Measurements from ENCODE around the gene USP37. TPM values are rescaled to one million over a fixed set of nuclear protein-coding genes. Genes with fewer than 3 reads are reported as not detected.

The USP37 gene
- total RNA-seq, 4 donors from 2014 or later: 10.5 to 12.0 (median 11.4) TPM

DNA sequence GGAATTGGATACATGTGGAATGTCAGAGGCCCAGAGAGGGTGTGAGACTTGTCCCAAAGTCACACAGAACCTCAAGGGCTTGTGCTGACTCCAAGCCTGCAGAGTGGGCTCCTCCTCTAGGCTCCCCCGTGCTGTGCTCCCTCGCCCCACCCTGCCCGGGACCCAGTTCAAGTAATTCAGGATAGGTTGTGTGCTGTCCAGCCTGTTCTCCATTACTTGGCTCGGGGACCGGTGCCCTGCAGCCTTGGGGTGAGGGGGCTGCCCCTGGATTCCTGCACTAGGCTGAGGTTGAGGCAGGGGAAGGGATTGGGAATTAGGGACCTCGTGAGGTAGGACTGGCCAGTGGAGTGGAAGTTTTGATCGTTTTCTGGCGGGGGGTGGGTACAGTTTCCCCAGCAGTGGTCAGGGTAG lies 165.7 kb downstream of the USP37 start:
- TF ChIP-seq, protein P1, sequence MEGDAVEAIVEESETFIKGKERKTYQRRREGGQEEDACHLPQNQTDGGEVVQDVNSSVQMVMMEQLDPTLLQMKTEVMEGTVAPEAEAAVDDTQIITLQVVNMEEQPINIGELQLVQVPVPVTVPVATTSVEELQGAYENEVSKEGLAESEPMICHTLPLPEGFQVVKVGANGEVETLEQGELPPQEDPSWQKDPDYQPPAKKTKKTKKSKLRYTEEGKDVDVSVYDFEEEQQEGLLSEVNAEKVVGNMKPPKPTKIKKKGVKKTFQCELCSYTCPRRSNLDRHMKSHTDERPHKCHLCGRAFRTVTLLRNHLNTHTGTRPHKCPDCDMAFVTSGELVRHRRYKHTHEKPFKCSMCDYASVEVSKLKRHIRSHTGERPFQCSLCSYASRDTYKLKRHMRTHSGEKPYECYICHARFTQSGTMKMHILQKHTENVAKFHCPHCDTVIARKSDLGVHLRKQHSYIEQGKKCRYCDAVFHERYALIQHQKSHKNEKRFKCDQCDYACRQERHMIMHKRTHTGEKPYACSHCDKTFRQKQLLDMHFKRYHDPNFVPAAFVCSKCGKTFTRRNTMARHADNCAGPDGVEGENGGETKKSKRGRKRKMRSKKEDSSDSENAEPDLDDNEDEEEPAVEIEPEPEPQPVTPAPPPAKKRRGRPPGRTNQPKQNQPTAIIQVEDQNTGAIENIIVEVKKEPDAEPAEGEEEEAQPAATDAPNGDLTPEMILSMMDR (IDR thresholded peaks at IDR 0.05): no peak
- TF ChIP-seq POLR2A (IDR thresholded peaks at IDR 0.05): no peak
- H3K4me3 ChIP-seq (ENCODE audit: low read depth, poor library complexity, severe bottlenecking): no peak overlapping the region
- 42 to 44% methylated on average over 3 to 8 of the region's 8 CpGs for WGBS, 2 donors
- intact Hi-C loops (cut with DNase I; ENCODE audit: low total_unique reads): no loop called here
- DNase-seq (ENCODE audit: low spot score in 2 of 2): no peak

DNA sequence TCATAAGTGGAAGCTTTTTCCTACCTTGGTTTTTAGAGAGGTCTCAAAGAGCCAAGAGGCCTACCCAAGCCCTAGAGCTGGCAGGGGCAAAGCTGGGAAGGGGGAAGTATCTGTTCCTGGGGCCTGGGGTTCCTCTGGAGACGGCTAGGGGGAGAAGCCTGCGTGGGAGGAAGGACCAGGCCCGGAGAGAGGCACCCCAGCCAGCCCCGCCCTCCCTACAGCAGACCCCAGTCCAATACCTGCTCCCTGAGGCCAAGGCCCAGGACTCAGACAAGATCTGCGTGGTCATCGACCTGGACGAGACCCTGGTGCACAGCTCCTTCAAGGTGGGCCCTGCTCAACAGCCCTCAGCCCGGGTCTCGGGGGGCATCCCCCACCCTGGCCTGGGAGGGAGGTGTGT lies 166.3 kb downstream of the USP37 start:
- TF ChIP-seq, protein P1 (IDR thresholded peaks at IDR 0.05): no peak
- no peak for TF ChIP-seq POLR2A (IDR thresholded peaks at IDR 0.05)
- 55% methylated on average over 5 to 9 of the region's 9 CpGs for WGBS, 2 donors
- no peak for DNase-seq (ENCODE audit: low spot score in 2 of 2)
- intact Hi-C loops (cut with DNase I; ENCODE audit: low total_unique reads): no loop called here
- H3K4me3 ChIP-seq (ENCODE audit: low read depth, poor library complexity, severe bottlenecking): no peak overlapping the region

DNA sequence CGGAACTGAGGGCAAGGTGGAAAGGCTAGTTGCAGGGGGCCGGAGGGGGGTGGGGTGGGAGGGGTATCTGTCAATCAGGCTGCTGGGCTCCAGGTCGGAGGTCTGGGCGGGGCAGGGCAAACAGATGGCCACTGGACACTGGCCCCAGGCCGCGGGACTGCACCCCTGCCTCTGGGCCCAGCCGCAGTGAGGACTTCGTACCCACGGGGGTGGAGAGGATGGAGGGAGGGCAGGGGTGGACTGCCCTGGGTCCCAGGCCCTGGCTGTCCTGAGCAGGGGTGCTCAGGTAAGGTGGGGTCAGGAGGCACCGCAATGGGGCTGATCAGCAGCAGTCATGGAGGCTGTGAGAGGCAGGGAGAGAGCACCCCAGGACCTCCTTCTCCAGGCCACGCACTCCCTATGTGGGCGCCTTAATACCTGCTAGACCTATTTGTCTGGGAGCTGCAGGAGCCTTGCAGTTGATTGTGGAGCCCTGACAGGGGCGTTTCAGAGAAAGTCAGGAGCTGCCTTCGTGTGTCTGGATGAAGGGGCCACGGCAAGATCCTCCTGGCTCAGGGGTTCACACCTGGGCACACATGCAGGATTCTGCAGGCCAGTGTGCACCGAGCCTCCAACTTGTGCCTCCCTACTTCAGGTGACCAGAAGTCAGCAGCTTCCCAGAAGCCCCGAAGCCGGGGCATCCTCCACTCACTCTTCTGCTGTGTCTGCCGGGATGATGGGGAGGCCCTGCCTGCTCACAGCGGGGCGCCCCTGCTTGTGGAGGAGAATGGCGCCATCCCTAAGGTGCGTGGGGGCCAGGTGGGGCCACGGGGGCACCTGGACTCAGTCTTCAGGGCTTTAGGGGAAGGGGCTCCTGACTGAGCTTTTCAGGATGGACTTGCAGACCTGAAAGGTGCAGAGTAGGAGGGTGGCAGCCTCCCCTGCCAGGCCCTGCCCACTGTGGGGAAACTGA lies 166.9 kb downstream of the USP37 start:
- intact Hi-C loops (cut with DNase I; ENCODE audit: low total_unique reads): no loop called here
- 20 to 21% methylated on average over 22 to 24 of the region's 24 CpGs for WGBS, 2 donors
- TF ChIP-seq, protein P1 (IDR thresholded peaks at IDR 0.05): no peak
- TF ChIP-seq POLR2A (IDR thresholded peaks at IDR 0.05): no peak
- peak overlapping the region; percentile 92 for H3K4me3 ChIP-seq (ENCODE audit: low read depth, poor library complexity, severe bottlenecking)
- no peak for DNase-seq (ENCODE audit: low spot score in 2 of 2)

MicroRNA genes within 50 kb of the gene (microRNA counts, 767-probe panel; counts per million panel counts)
- microRNA hsa-miR-26b-5p: 14,920 to 17,132 counts per million in 2 donors

Small RNAs within 50 kb of the gene (microRNA-seq; reads per million reads assigned to microRNA genes)
- 95,886 to 97,431 reads per million in 2 donors for gene MIR26B (ENCODE audit: borderline number of aligned reads in 1 of 2, borderline replicate concordance in 2 of 2)

Other genes starting within 250 kb of the USP37 start
- not detected for gene CATIP, start 211.5 kb downstream of the USP37 start, total RNA-seq
- gene SLC11A1, start 186.1 kb downstream of the USP37 start, total RNA-seq: 1 to 10 TPM; 2.2 to 4.6 (median 3.5) TPM
- gene CTDSP1, start 168.5 kb downstream of the USP37 start, total RNA-seq: 100 to 1,000 TPM in 2 of 4 donors, 10 to 100 TPM in 2; 64.8 to 108 (median 99.9) TPM
- gene VIL1, start 149.2 kb downstream of the USP37 start, total RNA-seq: under 1 TPM in 2 of 4 donors, not detected in 2; 0.84 to 0.98 TPM
- 10 to 100 TPM; 30.1 to 39.1 (median 34.5) TPM for gene CNOT9, start 488 bp upstream of the USP37 start, total RNA-seq
- gene PLCD4, start 39.5 kb upstream of the USP37 start, total RNA-seq: 1 to 10 TPM in 1 of 4 donors, under 1 TPM in 3; 0.34 to 2.7 (median 0.59) TPM
- 10 to 100 TPM; 15.2 to 31.1 (median 20.1) TPM for gene ZNF142, start 91.3 kb upstream of the USP37 start, total RNA-seq
- 10 to 100 TPM; 19.1 to 45.0 (median 31.5) TPM for gene BCS1L, start 91.3 kb upstream of the USP37 start, total RNA-seq
- gene RNF25, start 103.7 kb upstream of the USP37 start, total RNA-seq: 10 to 100 TPM; 21.2 to 38.2 (median 21.7) TPM
- 10 to 100 TPM in 2 of 4 donors, 1 to 10 TPM in 2; 7.4 to 21.1 (median 12.3) TPM for gene STK36, start 103.7 kb upstream of the USP37 start, total RNA-seq
- gene TTLL4, start 142.5 kb upstream of the USP37 start, total RNA-seq: 10 to 100 TPM in 3 of 4 donors, 1 to 10 TPM in 1; 4.4 to 19.4 (median 17.4) TPM
- gene CYP27A1, start 213.8 kb upstream of the USP37 start, total RNA-seq: 10 to 100 TPM; 12.9 to 35.2 (median 21.8) TPM

Data from lower leg skin (tissue), 4 donors.